ENCODE data around the gene SLX4IP.

- no peak for TF ChIP-seq CTCF (IDR thresholded peaks at IDR 0.05; ENCODE audit: insufficient read depth, low read length)
- peak; percentile 52 for TF ChIP-seq POLR2AphosphoS5 (IDR thresholded peaks at IDR 0.05; ENCODE audit: low read depth)
These were observed 1.3 kb upstream of the SLX4IP start, which contains the start of gene MKKS for GRCh38 chr20:10433623-10434466.
